IPS DF 6.9 (cell line): ENCODE results near the gene CDC20B.
"Not testable (repeated sequence)": the region's sequence is repeated elsewhere in the genome, so short reads cannot be mapped to it uniquely, and the experiment has no call there.

Experiments
- DNase-seq: peaks from one replicate; pipeline ENCODE4 v3.0.0-alpha.2; 2013; ENCODE audit warnings: low read depth, low spot score
- H3K27ac ChIP-seq: one replicate; pipeline ENCODE4 v1.5.1; 2013; ENCODE audit warnings: low read length, control low read depth
- H3K27me3 ChIP-seq: 2 replicates; pipeline ENCODE4 v1.6.1; 2013; ENCODE audit warnings: mild to moderate bottlenecking, low read length; ENCODE audit not compliant: control insufficient read depth, insufficient read depth
- H3K36me3 ChIP-seq: 2 replicates; pipeline ENCODE4 v1.6.1; 2013; ENCODE audit warnings: low read length; ENCODE audit not compliant: control insufficient read depth, insufficient read depth
- H3K4me1 ChIP-seq: 2 replicates; pipeline ENCODE4 v1.6.1; 2013; ENCODE audit warnings: low read length; ENCODE audit not compliant: control insufficient read depth, insufficient read depth
- H3K4me3 ChIP-seq: 2 replicates; pipeline ENCODE4 v1.5.1; 2013; ENCODE audit warnings: mild to moderate bottlenecking, low read length
- H3K9me3 ChIP-seq: 2 replicates; pipeline ENCODE4 v1.6.1; 2013; ENCODE audit warnings: low read length, inconsistent platforms; ENCODE audit not compliant: control insufficient read depth, insufficient read depth
- WGBS: extraction: QIAGEN DNeasy Blood & Tissue Kit; methylation state at CpG from one replicate; pipeline ENCODE4 v1.1.7; 2013; ENCODE audit warnings: mixed read lengths, missing lambda C conversion rate; ENCODE audit not compliant: insufficient read length, insufficient coverage; 5-methylcytosine and 5-hydroxymethylcytosine counted together

CDC20B gene

GRCh38 chr5:55104036-55104772, 68.8 kb downstream of the CDC20B start:
- no peaks in the 10 kb centered on the region for H3K9me3 ChIP-seq
- no peak for DNase-seq
- H3K27me3 ChIP-seq, result no peaks in the 10 kb centered on the region
- no peak overlapping the region for H3K4me3 ChIP-seq
- no peaks in the 10 kb centered on the region for H3K4me1 ChIP-seq
- H3K36me3 ChIP-seq, result no peaks in the 10 kb centered on the region
- H3K27ac ChIP-seq, result no peak overlapping the region
- WGBS, result no CpG with 5 or more reads among the region's 2 CpGs

- WGBS, result no CpG with 5 or more reads among the region's 3 CpGs
- Histone ChIP-seq H3K36me3 (no peaks in the 10 kb centered on the region), H3K27me3 (no peaks in the 10 kb centered on the region), H3K27ac (no peak within 1 kb of the TSS), H3K4me3 (no peak within 1 kb of the TSS), H3K9me3 (no peaks in the 10 kb centered on the region), H3K4me1 (no peaks in the 10 kb centered on the region)
- DNase-seq, result no peak
Observed at GRCh38 chr5:55102348-55102747, 70.6 kb downstream of the CDC20B start, which contains the start of gene GZMA. Gene GZMA, plus strand, starts transcription at chr5:55102646. Its CDS starts 37 bp downstream, at chr5:55102683.

GRCh38 chr5:55101556-55102276, 71.3 kb downstream of the CDC20B start:
- Histone ChIP-seq H3K4me3 (no peak overlapping the region), H3K9me3 (no peaks in the 10 kb centered on the region), H3K27me3 (no peaks in the 10 kb centered on the region), H3K4me1 (no peaks in the 10 kb centered on the region), H3K36me3 (no peaks in the 10 kb centered on the region), H3K27ac (no peak overlapping the region)
- no CpG with 5 or more reads among the region's 5 CpGs for WGBS
- DNase-seq, result no peak

- not testable (repeated sequence) for DNase-seq, H3K4me1 ChIP-seq, H3K4me3 ChIP-seq
Observed at GRCh38 chr5:55101148-55101547, 71.8 kb downstream of the CDC20B start.

GRCh38 chr5:55096861-55097260, 76.1 kb downstream of the CDC20B start:
- H3K4me3 ChIP-seq, result no peak overlapping the region
- no peak for DNase-seq
- H3K27me3 ChIP-seq, result no peaks in the 10 kb centered on the region
- no peaks in the 10 kb centered on the region for H3K4me1 ChIP-seq
- no peak overlapping the region for H3K27ac ChIP-seq
- no peaks in the 10 kb centered on the region for H3K9me3 ChIP-seq
- no peaks in the 10 kb centered on the region for H3K36me3 ChIP-seq
- no CpG with 5 or more reads among the region's 6 CpGs for WGBS

More at GRCh38 chr5:55101148-55101547, 71.8 kb downstream of the CDC20B start:
- H3K27me3 ChIP-seq, H3K27ac ChIP-seq, H3K9me3 ChIP-seq, H3K36me3 ChIP-seq: not testable (repeated sequence)

GRCh38 chr5:55096182-55096581, 76.8 kb downstream of the CDC20B start:
- H3K36me3 ChIP-seq, result no peaks in the 10 kb centered on the region
- no peak overlapping the region for H3K27ac ChIP-seq

GRCh38 chr5:55091011-55091410, 82.0 kb downstream of the CDC20B start:
- H3K36me3 ChIP-seq, H3K27me3 ChIP-seq, H3K27ac ChIP-seq, H3K4me1 ChIP-seq, H3K9me3 ChIP-seq, DNase-seq, H3K4me3 ChIP-seq: not testable (repeated sequence)
- WGBS, result no CpG with 5 or more reads among the region's 6 CpGs

More at GRCh38 chr5:55096182-55096581, 76.8 kb downstream of the CDC20B start:
- Histone ChIP-seq H3K4me3 (no peak overlapping the region), H3K27me3 (no peaks in the 10 kb centered on the region), H3K9me3 (no peaks in the 10 kb centered on the region), H3K4me1 (no peaks in the 10 kb centered on the region)
- no CpG with 5 or more reads among the region's 3 CpGs for WGBS
- no peak for DNase-seq

GRCh38 chr5:55089301-55089700, 83.7 kb downstream of the CDC20B start:
- not testable (repeated sequence) for DNase-seq, H3K27ac ChIP-seq, H3K4me3 ChIP-seq, H3K36me3 ChIP-seq, H3K4me1 ChIP-seq, H3K27me3 ChIP-seq, H3K9me3 ChIP-seq
- no CpG with 5 or more reads among the region's 2 CpGs for WGBS

- Histone ChIP-seq H3K9me3 (no peaks in the 10 kb centered on the region; the same call in 1 of the 2 replicates), H3K36me3 (no peaks in the 10 kb centered on the region), H3K4me1 (no peaks in the 10 kb centered on the region), H3K4me3 (no peak overlapping the region), H3K27me3 (no peaks in the 10 kb centered on the region), H3K27ac (no peak overlapping the region)
- DNase-seq, result no peak
Observed at GRCh38 chr5:55081541-55081940, 91.4 kb downstream of the CDC20B start.

GRCh38 chr5:55073211-55073610, 99.8 kb downstream of the CDC20B start:
- DNase-seq, result no peak
- no peaks in the 10 kb centered on the region for H3K27me3 ChIP-seq
- no peak overlapping the region for H3K4me3 ChIP-seq
- no peaks in the 10 kb centered on the region for H3K9me3 ChIP-seq
- H3K4me1 ChIP-seq, result no peaks in the 10 kb centered on the region
- no peaks in the 10 kb centered on the region for H3K36me3 ChIP-seq
- WGBS, result no CpG with 5 or more reads among the region's 3 CpGs
- no peak overlapping the region for H3K27ac ChIP-seq

GRCh38 chr5:55072666-55073065, 100.3 kb downstream of the CDC20B start:
- no peaks in the 10 kb centered on the region for H3K27me3 ChIP-seq
- no peak overlapping the region for H3K4me3 ChIP-seq
- no peaks in the 10 kb centered on the region for H3K9me3 ChIP-seq
- no peaks in the 10 kb centered on the region for H3K36me3 ChIP-seq
- H3K27ac ChIP-seq, result no peak overlapping the region
- no CpG with 5 or more reads among the region's 2 CpGs for WGBS
- DNase-seq, result no peak
- H3K4me1 ChIP-seq, result no peaks in the 10 kb centered on the region
